NT2/D1 (cell line): ENCODE measurements around the gene LIMK2.
"Not testable (repeated sequence)": the region's sequence is repeated elsewhere in the genome, so short reads cannot be mapped to it uniquely, and the experiment has no call there.

Source experiments
- DNase-seq: peaks from one replicate; pipeline ENCODE4 v3.0.0-alpha.2; 2011; ENCODE audit warnings: low read depth, low spot score
- H3K27me3 ChIP-seq: 2 replicates; pipeline ENCODE4 v1.6.0; 2011; ENCODE audit warnings: mild to moderate bottlenecking; ENCODE audit not compliant: insufficient read length, insufficient read depth
- H3K36me3 ChIP-seq: 2 replicates; pipeline ENCODE4 v1.6.1; 2011; ENCODE audit warnings: mild to moderate bottlenecking, low read length, mixed read lengths; ENCODE audit not compliant: insufficient read depth, insufficient read length
- H3K4me1 ChIP-seq: 2 replicates; pipeline ENCODE4 v1.5.1; 2011; ENCODE audit not compliant: insufficient read depth, insufficient read length
- H3K4me3 ChIP-seq: 2 replicates; pipeline ENCODE4 v1.5.1; 2011; ENCODE audit warnings: low read depth; ENCODE audit not compliant: insufficient read length
- H3K9ac ChIP-seq: 2 replicates; pipeline ENCODE4 v1.6.0; 2011; ENCODE audit warnings: low read depth; ENCODE audit not compliant: insufficient read length
- H3K9me3 ChIP-seq: 2 replicates; pipeline ENCODE4 v1.5.1; 2011; ENCODE audit warnings: mild to moderate bottlenecking, low read length; ENCODE audit not compliant: insufficient read depth
- SUZ12 ChIP-seq: IDR thresholded peaks from 2 replicates; pipeline ENCODE4 v1.6.1; 2011; ENCODE audit not compliant: insufficient read length, insufficient read depth; ENCODE audit errors: extremely low read depth
- YY1 ChIP-seq: IDR thresholded peaks from 2 replicates; pipeline ENCODE4 v1.6.1; 2011; ENCODE audit not compliant: insufficient read length, insufficient read depth
- ZNF274 ChIP-seq: IDR thresholded peaks from 2 replicates; pipeline ENCODE4 v1.6.1; 2011; ENCODE audit warnings: mild to moderate bottlenecking, low read depth, low read length

The LIMK2 gene

DNA sequence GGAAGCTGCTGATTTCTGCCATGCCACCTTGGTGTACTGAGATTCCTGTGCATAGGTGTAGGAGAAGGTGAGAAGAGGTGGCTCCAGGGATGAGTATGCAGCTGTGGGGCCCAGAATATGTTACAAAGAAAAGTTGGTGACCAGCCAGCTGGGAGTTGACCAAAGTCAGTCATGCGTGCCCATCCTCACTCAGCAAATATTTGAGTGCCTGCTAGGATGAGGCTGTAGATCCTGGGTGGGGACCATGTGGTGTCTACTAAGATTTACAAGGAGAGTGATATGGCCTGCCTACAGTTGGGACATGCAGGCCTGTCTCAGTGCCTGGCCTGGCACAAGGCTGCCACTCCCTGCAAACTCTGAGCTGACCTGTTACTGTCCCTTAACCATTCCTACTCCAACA is 32.8 kb upstream of the LIMK2 start:
- no peak for DNase-seq
- TF ChIP-seq ZNF274 (no peak), SUZ12 (no peak), YY1 (no peak)
- Histone ChIP-seq H3K27me3 (no peaks in the 10 kb centered on the region), H3K4me3 (no peak overlapping the region), H3K4me1 (no peaks in the 10 kb centered on the region), H3K9me3 (no peaks in the 10 kb centered on the region), H3K36me3 (peaks cover 3% of the 10 kb centered on the region), H3K9ac (no peak overlapping the region)

DNA sequence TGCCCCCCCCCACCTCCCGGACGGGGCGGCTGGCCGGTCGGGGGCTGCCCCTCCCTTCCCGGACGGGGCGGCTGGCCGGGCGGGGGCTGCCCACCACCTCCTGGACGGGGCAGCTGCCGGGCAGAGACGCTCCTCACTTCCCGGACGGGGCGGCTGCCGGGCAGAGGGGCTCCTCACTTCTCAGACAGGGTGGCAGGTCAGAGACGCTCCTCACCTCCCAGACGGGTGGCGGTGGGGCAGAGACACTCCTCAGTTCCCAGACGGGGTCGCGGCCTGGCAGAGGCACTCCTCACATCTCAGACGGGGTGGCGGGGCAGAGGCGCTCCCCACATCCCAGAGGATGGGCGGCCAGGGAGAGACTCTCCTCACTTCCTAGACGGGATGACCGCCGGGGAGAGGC is 28.1 kb upstream of the LIMK2 start:
- H3K9me3 ChIP-seq: peaks cover 7% of the 10 kb centered on the region; the same call in 1 of the 2 replicates
- no peak for DNase-seq
- no peaks in the 10 kb centered on the region for H3K27me3 ChIP-seq
- no peak overlapping the region for H3K4me3 ChIP-seq
- H3K9ac ChIP-seq: no peak overlapping the region
- no peak for TF ChIP-seq YY1
- no peak for TF ChIP-seq ZNF274
- TF ChIP-seq SUZ12: no peak
- H3K36me3 ChIP-seq: peaks cover 15% of the 10 kb centered on the region
- no peaks in the 10 kb centered on the region for H3K4me1 ChIP-seq

GRCh38 chr22:31185056-31185455 is 27.0 kb upstream of the LIMK2 start:
- H3K4me1 ChIP-seq: no peaks in the 10 kb centered on the region
- H3K36me3 ChIP-seq: peaks cover 15% of the 10 kb centered on the region
- no peak for TF ChIP-seq ZNF274
- TF ChIP-seq YY1: no peak
- TF ChIP-seq SUZ12: no peak
- no peaks in the 10 kb centered on the region for H3K27me3 ChIP-seq
- H3K9ac ChIP-seq: no peak overlapping the region
- no peak for DNase-seq
- no peak overlapping the region for H3K4me3 ChIP-seq
- H3K9me3 ChIP-seq: peaks cover 7% of the 10 kb centered on the region; the same call in 1 of the 2 replicates

GRCh38 chr22:31187627-31188026 is 24.5 kb upstream of the LIMK2 start:
- Histone ChIP-seq H3K9me3 (peaks cover 7% of the 10 kb centered on the region; the same call in 1 of the 2 replicates), H3K4me1 (no peaks in the 10 kb centered on the region), H3K36me3 (peaks cover 15% of the 10 kb centered on the region), H3K27me3 (no peaks in the 10 kb centered on the region), H3K4me3 (no peak overlapping the region), H3K9ac (no peak overlapping the region)
- TF ChIP-seq YY1 (no peak), ZNF274 (no peak), SUZ12 (no peak)
- DNase-seq: no peak

- no peaks in the 10 kb centered on the region for H3K27me3 ChIP-seq
- no peaks in the 10 kb centered on the region for H3K4me1 ChIP-seq
- no peaks in the 10 kb centered on the region for H3K9me3 ChIP-seq
- TF ChIP-seq SUZ12 (no peak), ZNF274 (no peak)
- DNase-seq: no peak
- H3K4me3 ChIP-seq: no peak overlapping the region
- peaks cover 19% of the 10 kb centered on the region for H3K36me3 ChIP-seq
- H3K9ac ChIP-seq: no peak overlapping the region
Measured at GRCh38 chr22:31192513-31192912, 19.6 kb upstream of the LIMK2 start.

- no peak overlapping the region for H3K4me3 ChIP-seq
- H3K9me3 ChIP-seq: no peaks in the 10 kb centered on the region
- no peak overlapping the region for H3K9ac ChIP-seq
- H3K36me3 ChIP-seq: peaks cover 19% of the 10 kb centered on the region
- no peaks in the 10 kb centered on the region for H3K27me3 ChIP-seq
- no peak for TF ChIP-seq SUZ12
- TF ChIP-seq ZNF274: no peak
- no peak for TF ChIP-seq YY1
- DNase-seq: no peak
- H3K4me1 ChIP-seq: no peaks in the 10 kb centered on the region
Measured at GRCh38 chr22:31193092-31193491, 19.0 kb upstream of the LIMK2 start.

GRCh38 chr22:31194681-31195080 is 17.4 kb upstream of the LIMK2 start:
- peaks cover 21% of the 10 kb centered on the region for H3K36me3 ChIP-seq
- DNase-seq, H3K4me3 ChIP-seq, H3K4me1 ChIP-seq, H3K9ac ChIP-seq, H3K27me3 ChIP-seq, H3K9me3 ChIP-seq: not testable (repeated sequence)

DNA sequence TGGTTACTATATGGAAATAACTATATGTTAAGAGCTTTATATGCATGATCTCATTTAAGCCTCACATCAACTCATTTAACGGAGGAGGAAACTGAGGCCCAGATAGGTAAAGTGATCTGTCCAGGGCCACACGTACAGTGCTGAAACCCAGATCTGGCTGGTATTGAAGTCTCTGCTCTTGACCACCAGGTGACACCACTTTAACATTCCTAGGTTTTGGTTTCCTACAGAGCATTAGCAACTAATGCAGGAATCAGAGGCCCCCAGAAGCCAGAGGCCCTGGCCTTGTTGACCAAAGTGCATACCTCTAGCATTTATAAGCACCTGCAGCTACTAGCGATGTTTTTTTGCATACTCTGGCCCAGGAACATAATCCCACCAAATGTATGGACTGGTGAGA is 12.9 kb upstream of the LIMK2 start:
- TF ChIP-seq YY1: no peak
- no peak for TF ChIP-seq ZNF274
- no peak for TF ChIP-seq SUZ12
- H3K9ac ChIP-seq: no peak overlapping the region
- no peaks in the 10 kb centered on the region for H3K4me1 ChIP-seq
- no peak for DNase-seq
- H3K4me3 ChIP-seq: no peak overlapping the region
- H3K9me3 ChIP-seq: no peaks in the 10 kb centered on the region
- no peaks in the 10 kb centered on the region for H3K27me3 ChIP-seq
- H3K36me3 ChIP-seq: peaks cover 43% of the 10 kb centered on the region

- not testable (repeated sequence) for H3K4me1 ChIP-seq, DNase-seq
Measured at GRCh38 chr22:31204352-31204984, 7.6 kb upstream of the LIMK2 start.

GRCh38 chr22:31205059-31205458 is 7.0 kb upstream of the LIMK2 start:
- not testable (repeated sequence) for H3K4me1 ChIP-seq, H3K27me3 ChIP-seq, DNase-seq, H3K9me3 ChIP-seq, H3K4me3 ChIP-seq, H3K9ac ChIP-seq
- peaks cover 27% of the 10 kb centered on the region for H3K36me3 ChIP-seq

More at GRCh38 chr22:31204352-31204984, 7.6 kb upstream of the LIMK2 start:
- not testable (repeated sequence) for H3K4me3 ChIP-seq, H3K9me3 ChIP-seq, H3K27me3 ChIP-seq, H3K9ac ChIP-seq
- H3K36me3 ChIP-seq: peaks cover 27% of the 10 kb centered on the region

GRCh38 chr22:31206460-31206859 is 5.6 kb upstream of the LIMK2 start:
- H3K9me3 ChIP-seq, H3K4me1 ChIP-seq, H3K4me3 ChIP-seq, DNase-seq, H3K9ac ChIP-seq, H3K27me3 ChIP-seq: not testable (repeated sequence)
- H3K36me3 ChIP-seq: peaks cover 18% of the 10 kb centered on the region
